NCI-H2196 treated with DMSO at 0.1 percent for 48 hours (cell line): ENCODE measurements around the gene PRKN.

Experiments
- DNase-seq: peaks from one replicate; lab custom pipeline; 2025; ENCODE audit not compliant: unreplicated experiment; lab: John Stamatoyannopoulos, UW

PRKN gene

DNA sequence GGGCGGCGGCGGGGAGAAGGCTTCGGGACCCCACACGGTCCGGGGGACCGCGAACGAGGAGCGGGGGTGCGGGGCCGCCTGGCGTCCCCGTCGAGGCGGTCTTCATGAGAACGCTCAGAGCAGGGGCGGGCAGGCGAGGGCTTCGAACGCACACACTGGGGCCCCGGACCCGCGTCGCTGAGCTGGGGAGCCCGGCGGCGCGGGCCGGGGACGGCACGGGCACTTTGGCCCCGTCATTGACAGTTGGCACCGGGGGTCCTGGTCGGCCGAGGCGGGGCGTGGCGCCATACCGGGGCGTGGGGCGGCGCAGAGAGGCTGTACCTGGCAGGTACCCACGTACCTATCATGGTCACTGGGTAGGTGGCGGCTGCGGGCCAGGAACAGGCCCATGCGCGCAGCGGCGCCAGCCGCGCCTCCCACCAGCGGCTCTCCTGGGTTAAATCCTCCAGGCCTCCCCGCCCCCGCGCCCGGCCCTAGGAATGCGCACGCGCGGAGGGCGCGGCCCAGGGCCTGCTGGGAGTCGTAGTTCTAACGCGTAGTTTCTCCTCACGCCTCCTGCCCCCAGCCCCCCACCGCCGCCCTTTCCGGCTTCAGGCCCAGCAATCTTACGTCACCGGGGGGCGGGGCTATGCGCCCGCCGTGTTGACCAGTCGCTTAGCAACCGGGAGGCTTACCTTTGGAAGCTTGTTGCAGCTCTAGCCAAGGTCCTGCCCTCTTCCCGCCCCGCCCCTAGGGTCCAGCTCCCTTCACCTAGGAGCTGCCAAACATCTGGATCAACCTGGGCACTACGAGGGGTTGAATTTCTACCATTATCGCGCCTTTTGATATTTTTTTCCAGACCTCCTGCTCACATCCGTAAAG is at the start of gene PRKN, which contains the start of gene PACRG:
Gene PRKN (minus strand): TSS at position 445 of the 861 bp plus-strand sequence.
Gene PACRG (plus strand): TSS at position 653 of the 861 bp plus-strand sequence.
- peak; percentile 78 for DNase-seq

- DNase-seq: no peak
Observed at GRCh38 chr6:162777091-162777490, 49.5 kb upstream of the PRKN start.

DNA sequence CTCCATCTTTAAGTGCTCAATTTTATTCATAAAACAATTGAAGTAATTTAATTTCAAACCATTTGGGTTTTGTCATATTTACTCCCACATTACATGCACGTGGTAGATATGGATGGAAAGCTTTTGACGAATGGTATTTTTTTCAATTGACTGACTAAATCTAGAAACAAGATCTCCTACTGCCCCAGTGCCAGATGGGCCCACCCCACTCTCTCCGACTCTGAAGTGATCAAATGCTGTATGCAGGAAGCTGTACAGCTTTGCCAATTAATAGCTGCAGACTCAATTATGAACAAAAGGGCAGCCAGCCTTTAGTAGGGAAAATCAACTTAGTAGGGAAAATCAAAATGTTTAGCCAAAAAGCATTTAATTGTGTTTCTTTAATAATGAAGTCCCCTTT is 46.4 kb upstream of the PRKN start:
- DNase-seq: no peak

DNA sequence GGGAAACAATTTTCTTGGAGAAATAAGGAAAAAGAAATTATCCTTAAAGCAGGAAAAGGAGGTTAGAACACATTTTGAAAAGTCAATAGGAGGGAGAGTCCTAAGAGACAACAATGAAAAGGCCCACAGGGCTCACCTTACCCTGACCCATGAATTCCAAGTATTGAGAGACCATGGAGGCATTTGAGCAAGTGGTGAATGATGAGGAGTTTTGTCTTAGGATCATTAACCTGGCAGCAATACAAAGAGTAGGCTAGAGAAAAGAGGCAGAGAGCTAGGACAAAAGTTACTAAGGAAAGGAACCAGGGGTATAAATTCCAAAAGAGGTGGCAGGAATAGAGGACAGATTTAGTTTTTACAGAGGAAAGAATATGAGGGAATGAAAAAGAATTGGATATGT is 44.9 kb upstream of the PRKN start:
- no peak for DNase-seq

DNA sequence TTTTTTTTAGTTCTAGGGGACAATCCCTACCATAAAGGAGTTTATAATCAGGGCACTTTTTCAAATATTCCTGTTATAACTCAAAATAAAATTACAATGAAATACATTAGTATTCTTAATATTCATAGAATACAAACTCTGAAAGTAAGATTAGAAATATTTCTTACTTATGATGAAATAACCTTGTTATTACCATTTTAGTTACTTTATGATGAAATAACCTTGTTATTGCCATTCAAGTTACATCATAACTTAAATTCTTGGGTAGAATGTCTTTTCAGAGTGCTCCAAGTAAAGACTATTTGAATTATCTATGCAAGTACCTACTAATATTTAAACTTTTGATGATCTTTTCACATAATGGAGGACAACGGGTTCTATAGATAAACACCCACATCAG is 43.4 kb upstream of the PRKN start:
- DNase-seq: no peak

DNA sequence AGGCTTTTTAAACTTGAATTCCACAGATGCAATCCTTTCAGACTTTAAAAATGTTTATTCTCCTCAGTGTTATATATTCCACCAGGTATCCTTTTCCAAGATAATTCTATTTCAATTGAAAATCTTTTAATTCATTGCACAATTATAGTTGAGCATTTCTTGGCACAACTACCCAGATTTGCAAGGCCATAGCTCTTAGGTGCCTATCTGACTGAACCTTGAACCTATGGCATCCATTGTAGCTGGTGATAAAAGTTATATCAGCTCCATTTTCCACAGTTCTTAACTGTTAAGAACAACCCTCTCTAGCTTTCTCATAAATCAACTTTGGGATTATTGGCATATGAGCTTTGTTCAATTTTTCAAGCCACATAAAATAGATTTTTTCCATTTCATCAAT is 42.6 kb upstream of the PRKN start:
- no peak for DNase-seq

DNA sequence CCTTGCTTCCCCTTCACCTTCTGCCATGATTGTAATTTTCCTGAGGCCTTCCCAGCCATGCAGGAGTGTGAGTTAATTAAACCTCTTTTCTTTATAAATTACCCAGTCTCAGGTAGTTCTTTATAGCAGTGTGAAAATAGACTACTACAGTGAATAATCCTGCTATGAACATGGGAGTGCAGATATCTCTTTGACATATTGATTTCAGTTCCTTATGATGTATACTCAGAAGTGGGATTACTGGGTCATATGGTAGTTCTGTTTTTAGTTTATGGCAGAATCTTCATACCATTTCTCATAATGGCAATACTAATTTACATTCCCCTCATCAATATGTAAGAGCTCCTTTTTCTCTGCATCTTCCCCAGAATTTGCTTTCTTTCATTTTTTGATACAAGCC is 26.2 kb upstream of the PRKN start:
- no peak for DNase-seq

DNA sequence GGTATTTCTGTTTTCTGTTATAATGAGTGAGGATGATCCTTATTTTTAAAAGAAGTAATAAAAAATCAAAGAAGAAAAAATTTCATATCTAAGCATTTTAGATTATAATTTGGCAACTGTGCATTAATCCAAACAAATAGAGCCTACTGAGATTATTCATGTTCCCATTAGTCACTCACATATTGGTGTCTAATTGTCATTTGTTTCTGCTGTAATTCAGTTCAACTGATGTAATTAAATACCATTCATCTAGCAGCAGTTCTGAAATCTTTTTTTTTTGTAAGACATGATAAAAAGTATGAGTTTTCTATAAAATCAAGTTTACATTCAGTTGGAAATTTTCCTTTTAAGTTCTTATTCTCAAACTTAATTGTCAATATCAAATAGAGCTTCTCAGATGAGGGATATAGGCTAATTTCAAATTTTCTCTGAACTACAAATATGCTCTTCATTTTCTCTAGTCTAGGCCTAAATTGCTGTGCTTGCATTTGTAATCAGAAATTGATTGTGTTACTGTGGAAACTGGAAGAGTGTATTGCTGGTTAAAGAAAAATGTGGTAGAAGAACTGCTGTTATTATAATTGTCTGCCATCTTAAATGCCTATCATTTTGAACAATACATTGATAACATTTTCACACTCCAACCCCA is 23.8 kb upstream of the PRKN start:
- DNase-seq: no peak

DNA sequence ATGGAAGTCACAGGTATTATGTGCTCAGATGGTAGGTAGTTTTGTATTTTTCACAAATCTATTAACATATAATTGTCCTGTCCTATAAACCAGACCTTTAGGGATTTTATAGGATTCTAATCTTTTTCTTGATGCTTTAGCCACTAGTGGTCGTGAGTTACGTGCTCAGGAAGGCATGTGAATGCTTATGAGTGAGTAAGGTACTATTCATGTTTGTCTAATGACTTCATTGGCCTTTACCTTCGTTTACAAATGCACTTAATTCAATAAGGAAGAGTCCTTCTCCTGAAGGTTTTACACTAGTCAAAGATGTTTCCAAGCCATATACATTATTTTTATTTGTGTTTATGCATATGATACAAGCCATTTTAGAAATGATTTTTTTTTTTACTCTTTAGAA is 23.2 kb upstream of the PRKN start:
- no peak for DNase-seq

DNA sequence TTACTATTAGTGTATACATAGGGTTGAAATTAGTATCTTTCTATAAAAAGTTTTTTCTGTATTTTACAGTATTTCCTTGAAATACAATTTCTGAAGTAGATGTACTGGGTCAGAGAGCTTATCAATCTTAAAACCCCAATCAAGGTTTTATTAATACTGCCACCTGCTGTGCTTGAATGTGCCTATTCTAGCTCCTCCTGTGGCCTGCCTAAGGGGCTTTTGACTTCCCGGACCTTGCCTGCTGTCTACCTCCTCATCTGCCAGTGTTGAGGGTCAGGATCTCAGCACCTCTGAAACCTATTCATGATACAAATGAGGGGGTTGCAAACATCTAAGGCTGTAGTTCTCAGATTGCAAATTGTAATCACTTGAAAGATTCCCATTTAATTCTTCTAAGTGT is 9.4 kb upstream of the PRKN start:
- DNase-seq: no peak

GRCh38 chr6:162733489-162733888 is 5.9 kb upstream of the PRKN start:
- no peak for DNase-seq

GRCh38 chr6:162730502-162730901 is 2.9 kb upstream of the PRKN start:
- no peak for DNase-seq

DNA sequence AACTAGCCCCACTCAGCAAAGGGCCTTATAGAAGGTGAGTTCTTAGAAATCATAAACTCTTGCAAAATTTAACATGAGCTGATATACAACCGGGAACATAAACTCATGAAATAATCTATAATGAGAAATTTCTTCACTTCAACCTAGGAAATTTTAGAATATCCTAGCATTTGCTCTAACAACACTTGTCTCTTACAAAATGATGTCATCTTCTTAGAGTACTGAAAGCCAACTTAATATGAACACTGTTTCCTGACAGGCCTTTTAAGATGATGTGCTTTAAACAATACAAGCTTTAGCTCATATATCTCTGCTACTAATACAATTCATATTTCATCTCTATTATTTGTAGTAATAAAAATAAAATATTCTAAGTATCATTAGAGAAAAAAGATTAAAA is 1.1 kb upstream of the PRKN start:
- no peak for DNase-seq

- no peak for DNase-seq
Observed at GRCh38 chr6:162728197-162728596, 631 bp upstream of the PRKN start.

DNA sequence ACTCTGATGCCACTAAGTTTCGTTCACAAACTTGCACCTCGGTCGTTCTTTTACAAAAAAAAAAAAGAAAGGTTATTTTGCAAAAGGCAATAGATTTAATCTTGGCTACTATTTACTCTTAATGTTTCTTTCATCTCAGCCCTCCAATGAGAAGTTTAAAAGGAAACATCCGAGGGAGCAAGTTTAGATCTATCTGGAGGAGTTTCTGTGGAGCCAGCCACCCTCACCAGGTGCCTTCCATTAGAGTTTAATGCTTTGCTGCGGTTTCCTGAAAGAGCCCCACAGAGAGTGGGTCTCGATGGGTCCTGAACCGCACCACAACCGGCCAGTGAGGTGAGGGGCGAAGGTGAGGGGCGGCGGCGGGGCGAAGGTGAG is 632 bp downstream of the PRKN start:
- no peak for DNase-seq

- DNase-seq: no peak
Observed at GRCh38 chr6:162722633-162723032, 4.9 kb downstream of the PRKN start.

DNA sequence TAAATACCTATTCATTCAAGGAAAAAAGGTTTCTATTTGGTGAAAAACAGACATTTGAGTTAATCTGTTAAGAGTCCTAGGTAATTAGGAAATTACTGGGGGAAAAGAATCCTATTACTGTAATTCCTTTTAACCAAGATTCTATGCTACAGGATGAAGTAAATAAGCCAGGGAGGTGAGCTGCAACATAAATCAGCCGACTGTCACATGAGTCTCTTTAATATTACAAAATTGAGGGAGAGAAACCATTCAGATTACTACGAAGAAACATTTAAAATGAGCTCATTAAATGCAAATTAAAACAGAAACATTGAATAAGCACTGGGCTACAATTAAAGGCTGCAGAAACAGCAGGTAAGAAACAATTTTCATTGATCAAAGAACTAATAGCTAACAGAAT is 5.3 kb downstream of the PRKN start:
- no peak for DNase-seq

- no peak for DNase-seq
Observed at GRCh38 chr6:162721404-162721687, 6.2 kb downstream of the PRKN start.

- no peak for DNase-seq
Observed at GRCh38 chr6:162719528-162719927, 8.0 kb downstream of the PRKN start.

DNA sequence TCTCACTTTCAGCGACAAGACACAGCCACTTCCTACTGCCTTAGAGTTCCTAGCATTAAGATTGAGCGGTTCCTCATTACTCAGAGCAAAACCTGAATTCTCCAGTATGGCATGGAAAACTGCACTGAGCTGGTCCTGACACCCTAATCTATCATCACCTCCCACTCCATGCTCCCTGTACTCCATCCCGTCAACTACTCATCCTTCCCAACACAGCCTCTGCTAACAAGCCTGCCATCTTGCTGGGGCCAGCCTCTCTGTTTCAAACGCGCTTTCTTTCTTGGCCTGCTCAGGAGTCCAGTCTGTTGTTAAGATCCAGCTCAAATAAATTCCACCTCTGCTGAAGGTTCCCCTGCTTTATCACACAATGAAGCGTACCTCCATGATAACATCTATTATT is 12.0 kb downstream of the PRKN start:
- no peak for DNase-seq

GRCh38 chr6:162713974-162714780 is 13.4 kb downstream of the PRKN start:
- no peak for DNase-seq

DNA sequence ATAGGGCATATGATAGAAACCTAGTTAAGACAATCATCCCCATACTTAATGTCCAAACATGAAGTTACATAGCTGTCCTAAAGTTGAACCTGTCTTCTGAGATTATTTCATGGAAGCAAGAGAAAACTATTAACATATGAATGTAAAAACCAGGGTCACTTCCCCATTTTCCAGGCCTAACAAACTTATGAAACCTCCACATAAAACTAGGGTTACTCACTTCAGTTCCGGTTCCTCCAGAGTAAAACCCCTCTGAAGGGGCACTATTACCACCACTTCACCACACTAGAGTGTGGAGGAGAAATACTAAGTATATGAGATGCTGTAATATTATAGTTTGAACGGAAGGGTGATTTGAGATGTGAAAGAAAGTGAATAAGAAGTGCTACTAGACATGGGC is 14.9 kb downstream of the PRKN start:
- DNase-seq: no peak
